Cortex of kidney (tissue), 1 donor: ENCODE data around the gene PARD3.
"Not testable (repeated sequence)": the region's sequence is repeated elsewhere in the genome, so short reads cannot be mapped to it uniquely, and the experiment has no call there.

ENCODE experiments used
- DNase-seq: peaks from one replicate; lab custom pipeline; 2025; lab: John Stamatoyannopoulos, UW

Gene PARD3

GRCh38 chr10:34648919-34649318 is 166.2 kb downstream of the PARD3 start:
- no peak for DNase-seq

DNA sequence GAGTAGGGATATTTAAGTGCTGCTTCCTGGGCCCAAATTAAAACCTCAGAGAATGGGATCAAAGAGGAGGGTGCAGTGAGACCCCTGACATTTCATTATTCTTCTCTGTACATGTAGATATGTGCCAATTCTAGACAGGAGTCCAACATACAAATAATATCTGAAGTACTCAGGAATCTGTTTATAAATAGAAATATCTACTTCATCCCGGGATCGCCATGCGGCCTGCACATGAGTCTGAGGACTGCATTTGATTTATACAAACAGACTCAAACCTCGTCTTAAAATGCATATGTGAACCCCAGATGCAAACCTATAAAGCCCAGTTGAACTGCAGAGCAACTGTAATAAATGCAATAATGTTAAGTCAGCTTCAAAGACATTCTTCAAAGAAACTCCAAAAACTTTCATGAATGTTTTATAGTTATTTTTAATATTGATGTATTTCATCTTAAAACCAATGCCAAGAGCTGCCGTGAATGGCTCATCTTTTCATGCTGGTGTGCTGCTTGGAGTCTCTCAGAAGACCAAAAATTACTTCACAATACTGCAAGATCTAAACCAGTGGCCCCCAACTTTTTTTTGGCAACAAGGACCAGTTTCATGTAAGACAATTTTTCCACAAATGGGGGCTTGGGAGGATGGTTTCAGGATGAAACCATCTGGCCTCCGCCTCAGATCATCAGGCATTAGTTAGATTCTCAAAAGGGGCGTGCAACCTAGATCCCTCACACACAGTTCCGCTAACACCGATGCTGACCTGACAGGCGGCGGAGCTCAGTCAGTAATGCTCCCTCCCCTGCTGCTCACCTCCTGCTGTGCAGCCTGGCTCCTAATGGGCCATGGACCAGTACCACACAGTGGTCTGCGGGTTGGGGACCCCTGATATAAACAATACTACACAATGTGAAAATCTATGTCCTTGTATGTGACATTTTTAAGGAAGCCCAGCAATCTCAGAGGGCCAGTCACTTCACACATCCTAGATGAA is 166.9 kb downstream of the PARD3 start:
- DNase-seq, result no peak

DNA sequence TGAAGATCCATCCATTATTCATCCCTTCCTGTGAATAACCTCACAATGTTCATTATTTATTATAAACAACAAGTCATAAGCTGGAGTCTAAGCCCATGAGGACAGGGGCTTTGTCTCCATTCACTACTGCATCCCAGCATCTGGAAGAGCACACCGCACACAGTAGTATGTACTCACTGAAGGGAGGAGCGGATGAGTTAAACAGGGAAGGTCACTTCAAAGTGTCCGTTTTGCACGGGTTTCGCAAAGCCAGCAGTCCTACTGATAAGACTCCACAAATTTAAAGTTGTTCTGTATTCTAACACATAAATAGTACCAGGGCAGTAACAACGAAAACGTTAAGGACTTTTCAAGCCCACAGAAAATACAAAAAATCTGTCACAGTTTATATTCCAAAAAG is 167.9 kb downstream of the PARD3 start:
- no peak for DNase-seq

DNA sequence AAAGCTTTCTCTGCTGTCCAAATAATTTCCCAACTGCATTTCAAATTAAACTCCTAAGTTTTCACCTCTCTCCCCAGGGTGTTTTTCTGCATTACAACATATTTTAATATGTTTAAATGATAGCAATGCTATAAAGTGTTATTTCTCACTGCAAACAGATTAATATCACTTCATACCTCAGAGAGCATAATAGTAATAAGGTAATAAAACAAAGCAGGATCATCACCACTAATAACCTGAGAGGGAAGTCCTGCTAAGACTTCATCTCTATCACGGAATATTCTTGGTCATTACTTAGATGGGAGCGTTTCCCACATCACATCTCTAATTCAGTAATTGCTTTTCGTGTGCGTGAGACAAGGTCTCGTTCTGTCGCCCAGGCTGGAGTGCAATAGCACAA is 168.8 kb downstream of the PARD3 start:
- DNase-seq, result no peak

DNA sequence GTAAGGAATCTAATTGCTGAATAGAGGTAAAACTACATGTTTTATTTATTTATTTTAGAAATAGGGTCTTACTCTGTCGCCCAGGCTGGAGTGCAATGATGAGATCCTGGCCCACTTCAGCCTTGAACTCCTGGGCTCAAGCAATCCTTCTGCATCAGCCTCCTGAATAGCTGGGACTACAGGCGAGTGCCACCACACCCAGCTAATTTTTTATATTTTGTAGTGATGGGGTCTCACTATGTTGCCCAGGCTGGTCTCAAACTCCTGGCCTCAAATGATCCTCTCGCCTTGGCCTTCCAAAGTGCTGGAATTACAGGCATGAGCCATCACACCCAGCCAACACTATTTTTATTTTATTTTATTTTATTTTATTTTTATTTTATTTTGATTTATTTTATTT is 170.3 kb downstream of the PARD3 start:
- DNase-seq, result not testable (repeated sequence)

DNA sequence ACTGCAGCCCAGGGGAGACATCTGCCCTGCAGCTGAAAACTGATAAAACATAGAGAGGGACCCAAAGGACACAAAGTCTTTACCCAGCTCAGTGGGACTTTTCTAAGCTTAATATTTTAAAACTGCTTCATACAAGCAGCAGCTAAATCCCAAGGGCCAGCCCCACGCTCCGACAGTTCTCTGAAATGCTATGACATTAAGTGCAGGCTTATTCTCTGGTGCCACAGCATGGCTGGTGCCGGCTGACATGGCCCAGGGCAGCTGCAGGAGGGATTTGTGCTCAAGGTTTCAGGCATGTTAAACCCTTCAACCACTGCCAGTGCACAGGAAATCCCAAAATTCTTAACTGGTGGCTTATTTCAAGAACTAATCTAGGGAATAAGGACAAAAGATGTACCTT is 170.9 kb downstream of the PARD3 start:
- no peak for DNase-seq

DNA sequence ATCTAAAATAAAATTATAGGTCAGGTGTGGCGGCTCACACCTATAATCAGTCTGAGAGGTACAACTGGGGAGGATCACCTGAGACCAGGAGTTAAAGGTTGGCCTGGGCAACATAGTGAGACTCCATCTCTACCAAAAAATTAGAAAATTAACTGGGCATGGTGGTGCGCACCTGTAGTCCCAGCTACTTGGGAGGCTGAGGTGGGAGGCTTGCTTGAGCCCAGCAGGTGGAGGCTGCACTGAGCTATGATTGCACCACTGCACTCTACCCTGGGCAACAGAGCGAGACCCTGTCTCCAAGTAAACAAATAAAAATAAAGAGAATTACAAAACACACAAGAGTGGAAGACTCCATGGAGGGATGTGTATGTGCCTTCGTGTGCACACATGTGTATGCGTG is 171.5 kb downstream of the PARD3 start:
- no peak for DNase-seq

DNA sequence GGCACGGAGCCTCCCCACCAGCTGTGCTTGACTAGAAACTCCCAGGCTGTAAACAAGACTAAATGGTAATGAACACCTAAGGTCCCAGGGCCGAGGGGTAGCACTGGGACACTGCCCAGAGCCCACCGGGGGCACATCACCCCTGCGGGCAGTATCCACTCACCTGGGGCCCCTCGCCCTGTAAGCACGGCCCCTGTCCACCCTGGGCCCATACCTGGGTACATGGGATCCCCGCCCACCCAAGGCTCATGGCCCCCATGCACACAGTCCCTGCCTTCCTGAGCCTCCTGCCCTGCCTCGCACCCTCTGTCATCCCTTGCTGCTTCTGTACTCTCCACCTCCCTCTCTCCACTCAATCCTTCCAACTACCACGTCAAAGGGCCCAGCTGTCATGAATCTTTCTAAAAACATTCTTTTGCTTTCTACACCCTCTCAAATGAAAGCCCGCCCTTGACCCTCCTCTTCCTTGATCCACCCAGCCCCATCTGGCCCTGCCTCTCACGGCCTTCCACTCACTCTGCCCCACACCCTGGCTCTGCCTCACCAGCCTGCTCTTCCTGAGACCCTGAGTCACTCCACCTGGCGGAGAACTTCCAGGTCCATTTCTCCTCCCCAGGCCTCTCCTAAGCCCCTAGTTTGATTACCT is 173.1 kb downstream of the PARD3 start:
- no peak for DNase-seq

GRCh38 chr10:34641147-34641912 is 173.8 kb downstream of the PARD3 start:
- no peak for DNase-seq

- no peak for DNase-seq
Measured at GRCh38 chr10:34638406-34639054, 176.6 kb downstream of the PARD3 start.

GRCh38 chr10:34637418-34637911 is 177.6 kb downstream of the PARD3 start:
- DNase-seq, result no peak

- DNase-seq, result no peak
Measured at GRCh38 chr10:34635111-34635510, 180.0 kb downstream of the PARD3 start.

- no peak for DNase-seq
Measured at GRCh38 chr10:34633374-34633773, 181.7 kb downstream of the PARD3 start.

DNA sequence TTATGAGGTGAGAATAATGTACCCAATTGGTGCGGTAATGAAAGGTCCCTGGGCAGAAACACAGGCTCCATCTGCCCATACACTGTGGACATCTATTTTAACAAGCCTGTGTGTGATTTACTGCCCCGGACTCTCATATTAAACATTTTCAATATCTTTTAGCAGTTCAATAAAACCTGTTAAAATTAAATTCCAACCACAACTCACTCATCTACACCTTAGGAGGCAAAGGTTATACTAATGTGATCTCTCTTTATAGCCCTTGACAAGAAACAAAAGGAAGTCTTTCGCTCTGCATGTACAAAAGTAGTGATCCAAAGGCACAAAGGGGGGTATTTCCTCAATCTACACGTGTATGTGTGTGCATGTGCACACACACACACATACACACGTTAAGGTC is 186.0 kb downstream of the PARD3 start:
- no peak for DNase-seq

- no peak for DNase-seq
Measured at GRCh38 chr10:34628174-34628796, 186.8 kb downstream of the PARD3 start.

DNA sequence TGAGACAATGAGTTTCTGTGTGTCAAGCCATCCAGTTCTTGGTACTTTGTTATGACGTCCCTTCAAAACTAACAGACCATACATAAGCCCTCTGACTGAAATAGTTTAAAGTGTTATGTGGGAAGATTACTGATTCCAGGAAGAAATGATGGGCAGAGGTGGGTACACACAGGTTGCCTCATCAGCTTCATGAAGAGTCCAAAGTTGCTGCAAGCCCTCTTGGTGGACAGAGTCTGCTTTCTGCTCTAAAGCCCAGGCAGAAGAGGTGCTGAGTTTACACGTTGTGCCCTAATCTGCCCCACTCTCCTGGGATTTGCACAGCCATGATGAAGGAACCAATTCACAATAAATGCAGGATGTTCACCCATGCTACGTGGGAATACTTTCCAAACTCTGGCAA is 187.4 kb downstream of the PARD3 start:
- DNase-seq, result no peak

GRCh38 chr10:34627331-34627730 is 187.8 kb downstream of the PARD3 start:
- no peak for DNase-seq

GRCh38 chr10:34626158-34626880 is 188.8 kb downstream of the PARD3 start:
- DNase-seq, result no peak

GRCh38 chr10:34624323-34625153 is 190.6 kb downstream of the PARD3 start:
- no peak for DNase-seq

DNA sequence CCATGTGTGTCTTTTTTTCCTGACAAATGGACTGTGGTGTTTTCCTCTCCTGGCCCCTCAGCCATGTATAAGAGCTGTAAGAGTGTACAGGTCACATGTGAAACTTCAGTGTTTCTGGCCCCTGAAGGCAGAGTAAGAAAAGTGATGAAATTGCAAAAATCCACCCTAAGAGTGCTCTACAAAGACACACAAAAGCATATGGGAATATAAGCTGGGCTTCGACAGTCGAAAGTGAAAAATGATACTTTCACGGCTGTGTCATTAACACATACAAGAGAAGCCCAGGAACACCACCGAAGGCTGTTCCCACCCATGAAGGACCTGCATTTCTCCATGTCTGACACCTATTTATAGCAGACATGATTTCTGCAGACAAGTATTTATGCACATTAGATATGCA is 192.2 kb downstream of the PARD3 start:
- no peak for DNase-seq
